CD14-positive monocyte (primary cell): ENCODE measurements around the gene MAGI3. TPM values are rescaled to one million over a fixed set of nuclear protein-coding genes. Genes with fewer than 3 reads are reported as not detected.

Source experiments
- DNase-seq, 3 donors: peaks; one replicate each; pipeline ENCODE4 v3.0.0-alpha.2; 2011 to 2022
- H2AFZ ChIP-seq: 2 replicates; pipeline ENCODE4 v1.6.0; 2012; ENCODE audit warnings: mild to moderate bottlenecking, low read depth, low read length, inconsistent platforms; ENCODE audit not compliant: insufficient read depth, poor library complexity, severe bottlenecking
- H3K27ac ChIP-seq, 2 donors: 1 replicate in 1 of 2; 2 replicates in 1 of 2; pipeline ENCODE4 v1.5.1; 2012 to 2013; ENCODE audit warnings: low read length in 2 of 2, control low read depth in 1 of 2, inconsistent platforms in 1 of 2, low read depth in 1 of 2, mild to moderate bottlenecking in 1 of 2
- H3K27me3 ChIP-seq, 2 donors: one replicate each; pipeline versions ENCODE4 v1.6.0 to v1.6.1; 2011 to 2013; ENCODE audit warnings: low read length in 2 of 2; ENCODE audit not compliant: control insufficient read depth in 2 of 2, insufficient read depth in 2 of 2
- H3K36me3 ChIP-seq, 2 donors: replicated peaks in 1 of 2; 1 replicate in 1 of 2; 2 replicates in 1 of 2; pipeline versions ENCODE4 v1.5.1 to v1.6.1; 2012 to 2013; ENCODE audit warnings: low read length in 2 of 2, control low read depth in 1 of 2, inconsistent platforms in 1 of 2, mild to moderate bottlenecking in 1 of 2; ENCODE audit not compliant: insufficient read depth in 2 of 2, control insufficient read depth in 1 of 2
- H3K4me1 ChIP-seq, 2 donors: 1 replicate in 1 of 2; 2 replicates in 1 of 2; pipeline versions ENCODE4 v1.5.1 to v1.6.1; 2012 to 2013; ENCODE audit warnings: low read length in 2 of 2, control low read depth in 1 of 2, inconsistent platforms in 1 of 2, mild to moderate bottlenecking in 1 of 2, moderate library complexity in 1 of 2; ENCODE audit not compliant: insufficient read depth in 2 of 2, control insufficient read depth in 1 of 2
- H3K4me2 ChIP-seq: replicated peaks from 2 replicates; pipeline ENCODE3; 2012; ENCODE audit warnings: low read length, moderate library complexity, mild to moderate bottlenecking; ENCODE audit not compliant: poor library complexity, severe bottlenecking; ENCODE audit errors: extremely low read depth
- H3K4me3 ChIP-seq, 3 experiments: fragments of 200-600 bp in 1 of 3; sonication (generic) in 1 of 3; replicated peaks in 1 of 3; 1 replicate in 2 of 3; 2 replicates in 1 of 3; pipeline ENCODE4 v1.5.1; 2011 to 2013; ENCODE audit warnings: low read length in 3 of 3, mild to moderate bottlenecking in 3 of 3, control low read depth in 2 of 3, low read depth in 2 of 3, inconsistent platforms in 1 of 3, moderate library complexity in 1 of 3
- H3K79me2 ChIP-seq: 2 replicates; pipeline ENCODE4 v1.6.0; 2012; ENCODE audit warnings: mild to moderate bottlenecking, control low read depth, inconsistent platforms, low read length, moderate library complexity; ENCODE audit not compliant: insufficient read depth
- H3K9ac ChIP-seq: 2 replicates; pipeline ENCODE4 v1.6.0; 2017; ENCODE audit warnings: low read length, mild to moderate bottlenecking; ENCODE audit not compliant: insufficient read depth, poor library complexity, severe bottlenecking
- H3K9me3 ChIP-seq, 2 donors: replicated peaks in 1 of 2; 1 replicate in 1 of 2; 2 replicates in 1 of 2; pipeline versions ENCODE4 v1.5.1 to v1.6.1; 2012 to 2013; ENCODE audit warnings: low read length in 2 of 2, control low read depth in 1 of 2; ENCODE audit not compliant: control insufficient read depth in 1 of 2, insufficient read depth in 1 of 2
- H4K20me1 ChIP-seq: 2 replicates; pipeline ENCODE4 v1.6.0; 2012; ENCODE audit warnings: mild to moderate bottlenecking, low read length, control low read depth, moderate library complexity; ENCODE audit not compliant: insufficient read depth
- H3K27ac Mint-ChIP-seq, 7 donors: one replicate each; pipeline ENCODE4 v1.8.0; 2020; ENCODE audit warnings: mild to moderate bottlenecking in 7 of 7, mixed read lengths in 7 of 7, moderate library complexity in 6 of 7, inconsistent platforms in 2 of 7
- H3K27me3 Mint-ChIP-seq, 3 donors: one replicate each; pipeline ENCODE4 v1.8.0; 2021 to 2022; ENCODE audit warnings: low read depth in 3 of 3, mild to moderate bottlenecking in 3 of 3, mixed read lengths in 3 of 3, moderate library complexity in 3 of 3, inconsistent platforms in 1 of 3
- H3K36me3 Mint-ChIP-seq, 2 donors: one replicate each; pipeline ENCODE4 v1.8.0; 2020; ENCODE audit warnings: mixed read lengths in 2 of 2, inconsistent platforms in 1 of 2, mild to moderate bottlenecking in 1 of 2
- H3K4me1 Mint-ChIP-seq: one replicate; pipeline ENCODE4 v1.8.0; 2020; ENCODE audit warnings: mild to moderate bottlenecking, mixed read lengths
- H3K4me3 Mint-ChIP-seq, 2 donors: one replicate each; pipeline ENCODE4 v1.8.0; 2020; ENCODE audit warnings: mild to moderate bottlenecking in 2 of 2, mixed read lengths in 2 of 2, moderate library complexity in 1 of 2
- H3K9me3 Mint-ChIP-seq, 7 donors: one replicate each; pipeline ENCODE4 v1.8.0; 2020 to 2022; ENCODE audit warnings: mixed read lengths in 7 of 7, mild to moderate bottlenecking in 6 of 7, moderate library complexity in 6 of 7, inconsistent platforms in 2 of 7
- CTCF ChIP-seq: fragments of 200-600 bp; IDR thresholded peaks from one replicate; pipeline ENCODE4 v1.8.0; 2022; ENCODE audit warnings: antibody characterized with exemption, mild to moderate bottlenecking
- WGBS: methylation state at CpG from one replicate; pipeline ENCODE4 v1.1.5; 2013; ENCODE audit warnings: missing lambda C conversion rate; ENCODE audit not compliant: insufficient coverage; 5-methylcytosine and 5-hydroxymethylcytosine counted together
- intact Hi-C, 2 donors: fragments of 100-400 bp; cut with micrococcal nuclease; formaldehyde crosslinking; loops; one replicate each; pipeline versions ENCODE4 v1.15.0 to v1.15.1; 2023
- polyA plus RNA-seq, 3 donors: library from polyadenylated mRNA; depleted of rRNA in 1 of 3; unstranded in 2 of 3; stranded (reverse) in 1 of 3; fragments of 300-500 nt in 2 of 3; fragments of >200 nt in 1 of 3; fragmentation: Illumina TruSeq in 2 of 3; gene quantifications; 1 replicate in 2 of 3; 2 replicates in 1 of 3; pipeline ENCODE4 v1.2.3, GENCODE V29; 2012 to 2021

Gene MAGI3
- polyA plus RNA-seq, 3 donors = 0.36 to 0.58 (median 0.43) TPM

GRCh38 chr1:113678159-113678469 is 287.8 kb downstream of the MAGI3 start:
- Histone ChIP-seq H3K9ac (no peak overlapping the region), H4K20me1 (no peaks in the 10 kb centered on the region), H3K4me1 (peaks cover 11 to 14% of the 10 kb centered on the region in 2 donors), H3K27me3 (no peaks in the 10 kb centered on the region), H3K27ac (no peak overlapping the region), H3K4me3 (no peak overlapping the region), H3K9me3 (no peaks in the 10 kb centered on the region), H3K36me3 (no peaks in the 10 kb centered on the region), H3K79me2 (no peaks in the 10 kb centered on the region), H3K4me2 (no peak overlapping the region), H2AFZ (no peak overlapping the region)
- Mint-ChIP-seq H3K4me3 (no peak overlapping the region), H3K4me1 (peaks cover 24% of the 10 kb centered on the region), H3K9me3 (no peaks in the 10 kb centered on the region), H3K36me3 (no peaks in the 10 kb centered on the region), H3K27ac (no peak overlapping the region), H3K27me3 (peaks cover 0 to 4% (median 2%) of the 10 kb centered on the region in 3 donors)
- peak; percentile 39 for TF ChIP-seq CTCF
- no peak for DNase-seq
- intact Hi-C loops = loop anchor here in 1 of 2 donors (5.0 to 10.0 kb wide), 2 partner anchors 533 to 961 kb away; partner anchors contain the start of gene PPM1J

GRCh38 chr1:113681596-113682337 is 291.5 kb downstream of the MAGI3 start:
- intact Hi-C loops = loop anchor here in 1 of 2 donors (5.0 kb wide), 1 partner anchor 539 kb away; no protein-coding TSS in a partner anchor
- H3K36me3 ChIP-seq = no peaks in the 10 kb centered on the region
- Mint-ChIP-seq H3K9me3 (no peaks in the 10 kb centered on the region), H3K4me1 (peaks cover 22% of the 10 kb centered on the region), H3K27ac (peak overlapping the region in 1 of 7 donors; percentile 4), H3K4me3 (no peak overlapping the region), H3K36me3 (peaks cover 0 to 3% of the 10 kb centered on the region in 2 donors), H3K27me3 (peaks cover 0 to 2% (median 0%) of the 10 kb centered on the region in 3 donors)
- TF ChIP-seq CTCF = no peak
- no peaks in the 10 kb centered on the region for H3K27me3 ChIP-seq
- H3K79me2 ChIP-seq = no peaks in the 10 kb centered on the region
- no peak overlapping the region for H3K9ac ChIP-seq
- no peaks in the 10 kb centered on the region for H3K9me3 ChIP-seq
- H2AFZ ChIP-seq = no peak overlapping the region
- no peak overlapping the region for H3K27ac ChIP-seq
- peaks cover 12 to 18% of the 10 kb centered on the region in 2 donors for H3K4me1 ChIP-seq
- no peak overlapping the region for H3K4me2 ChIP-seq
- WGBS = 71% methylated on average over 1 of the region's 7 CpGs
- no peaks in the 10 kb centered on the region for H4K20me1 ChIP-seq
- H3K4me3 ChIP-seq = no peak overlapping the region
- no peak for DNase-seq
